GM23248 (cell line): ENCODE data around the gene BASP1. TPM values are rescaled to one million over a fixed set of nuclear protein-coding genes. Genes with fewer than 3 reads are reported as not detected.

Experiments
- DNase-seq: peaks from one replicate; pipeline ENCODE4 v3.0.0-alpha.2; 2015
- H2AFZ ChIP-seq: fragments of 200-600 bp; sonication (generic); 2 replicates; pipeline ENCODE4 v1.6.1; 2016; ENCODE audit warnings: antibody characterized with exemption
- H3F3A ChIP-seq: fragments of 200-600 bp; sonication (generic); 2 replicates; pipeline ENCODE4 v1.6.1; 2016; ENCODE audit warnings: mild to moderate bottlenecking, antibody characterized with exemption, mixed run types; ENCODE audit not compliant: insufficient read depth
- H3K27ac ChIP-seq: fragments of 200-600 bp; sonication (generic); 2 replicates; pipeline ENCODE4 v1.5.1; 2016; ENCODE audit warnings: mild to moderate bottlenecking
- H3K27me3 ChIP-seq: fragments of 200-600 bp; sonication (generic); replicated peaks from 2 replicates; pipeline ENCODE4 v1.6.1; 2016; ENCODE audit warnings: mild to moderate bottlenecking; ENCODE audit not compliant: insufficient read depth
- H3K36me3 ChIP-seq: fragments of 200-600 bp; sonication (generic); 2 replicates; pipeline ENCODE4 v1.6.1; 2016; ENCODE audit warnings: low read depth, mild to moderate bottlenecking
- H3K4me1 ChIP-seq: fragments of 200-600 bp; sonication (generic); 2 replicates; pipeline ENCODE4 v1.6.1; 2016; ENCODE audit warnings: mild to moderate bottlenecking; ENCODE audit not compliant: insufficient read depth
- H3K4me2 ChIP-seq: fragments of 200-600 bp; sonication (generic); one replicate; pipeline ENCODE4 v1.6.1; 2016; ENCODE audit warnings: mild to moderate bottlenecking; ENCODE audit not compliant: unreplicated experiment
- H3K4me3 ChIP-seq: fragments of 200-600 bp; sonication (generic); 2 replicates; pipeline ENCODE4 v1.5.1; 2016; ENCODE audit warnings: mild to moderate bottlenecking
- H3K79me2 ChIP-seq: fragments of 200-600 bp; sonication (generic); 2 replicates; pipeline ENCODE4 v1.6.1; 2016; ENCODE audit warnings: mild to moderate bottlenecking; ENCODE audit not compliant: insufficient read depth
- H3K9ac ChIP-seq: fragments of 200-600 bp; sonication (generic); 2 replicates; pipeline ENCODE4 v1.6.1; 2016; ENCODE audit warnings: mild to moderate bottlenecking
- H3K9me2 ChIP-seq: fragments of 200-600 bp; sonication (generic); 2 replicates; pipeline ENCODE4 v1.6.1; 2016; ENCODE audit warnings: mixed run types, mild to moderate bottlenecking, moderate library complexity; ENCODE audit not compliant: insufficient read depth
- H3K9me3 ChIP-seq: fragments of 200-600 bp; sonication (generic); one replicate; pipeline ENCODE4 v1.6.1; 2017; ENCODE audit warnings: low read depth
- H4K20me1 ChIP-seq: fragments of 200-600 bp; sonication (generic); 2 replicates; pipeline ENCODE4 v1.6.0; 2016; ENCODE audit not compliant: insufficient read depth
- EZH2 ChIP-seq: fragments of 200-600 bp; sonication (generic); IDR thresholded peaks from 2 replicates; pipeline ENCODE4 v1.6.1; 2018; ENCODE audit warnings: antibody characterized with exemption, mild to moderate bottlenecking; ENCODE audit not compliant: insufficient read depth, poor library complexity, severe bottlenecking
- EZH2phosphoT487 ChIP-seq: fragments of 200-600 bp; sonication (generic); IDR thresholded peaks from 2 replicates; pipeline ENCODE4 v1.6.1; 2018; ENCODE audit warnings: antibody characterized with exemption, moderate library complexity, mild to moderate bottlenecking, low read depth; ENCODE audit not compliant: insufficient read depth
- WGBS, 2 experiments: methylation state at CpG; one replicate each; pipeline ENCODE4 v1.1.6; 2015 to 2017; ENCODE audit warnings: low lambda C conversion rate in 2 of 2, low coverage in 1 of 2; ENCODE audit errors: missing lambda C conversion rate in 2 of 2; 5-methylcytosine and 5-hydroxymethylcytosine counted together
- in situ Hi-C: fragments of 300-500 bp; cut with MboI; formaldehyde crosslinking; loops from 2 replicates; pipeline ENCODE4 v1.15.0; 2020
- polyA plus RNA-seq: library from polyadenylated mRNA; unstranded; fragments of >200 nt; fragmentation: Nextera tagmentation; extraction: Ambion mirVana; gene quantifications from 2 replicates; pipeline ENCODE4 v1.2.1, GENCODE V29; 2016
- total RNA-seq: library from RNA; depleted of rRNA; stranded (reverse); fragments of >200 nt; shearing (Covaris generic); gene quantifications from 2 replicates; pipeline ENCODE4 v1.2.3, GENCODE V29; 2014

The BASP1 gene
- total and polyA plus RNA-seq, 2 experiments from 2014 or later = 58.4 to 121 TPM

DNA sequence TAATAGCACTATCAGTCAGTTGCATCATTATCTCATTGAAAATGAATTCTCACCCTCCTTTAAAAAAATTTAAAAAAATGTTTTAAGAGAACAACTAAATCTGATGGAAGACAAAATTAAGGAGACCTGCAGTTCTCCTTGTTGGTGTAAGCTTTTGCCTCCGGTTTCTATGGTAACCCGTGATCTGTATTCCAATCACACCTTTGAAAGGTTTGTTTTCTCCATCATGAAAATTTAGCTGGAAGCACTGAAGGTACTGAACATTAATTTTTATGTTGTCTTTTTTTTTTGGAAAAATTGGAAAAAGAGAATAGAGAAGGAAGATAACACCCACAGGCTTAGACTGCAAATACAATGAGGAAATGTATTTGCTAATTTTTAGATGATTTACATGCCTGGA lies 2.5 kb upstream of the BASP1 start:
- no peak for DNase-seq
- in situ Hi-C loops = loop anchor here (10.0 to 25.0 kb wide), 3 partner anchors 897 to 1070 kb away; no protein-coding TSS in a partner anchor
- Histone ChIP-seq H3K36me3 (no peaks in the 10 kb centered on the region), H4K20me1 (no peaks in the 10 kb centered on the region), H3F3A (peaks cover 8% of the 10 kb centered on the region), H2AFZ (no peak overlapping the region), H3K4me1 (peaks cover 8% of the 10 kb centered on the region; the same call in 1 of the 2 replicates), H3K9me3 (no peaks in the 10 kb centered on the region), H3K4me3 (no peak overlapping the region), H3K4me2 (no peak overlapping the region), H3K27ac (no peak overlapping the region), H3K79me2 (peaks cover 22% of the 10 kb centered on the region), H3K9ac (no peak overlapping the region), H3K9me2 (no peaks in the 10 kb centered on the region), H3K27me3 (no peaks in the 10 kb centered on the region)
- 86 to 87% methylated on average over 2 of the region's 2 CpGs for WGBS, 2 experiments
- no peak for TF ChIP-seq EZH2phosphoT487
- TF ChIP-seq EZH2 = no peak

GRCh38 chr5:17215361-17215760 lies 2.1 kb upstream of the BASP1 start:
- TF ChIP-seq EZH2phosphoT487 = no peak
- no peak for TF ChIP-seq EZH2
- Histone ChIP-seq H3K79me2 (peaks cover 26% of the 10 kb centered on the region), H3F3A (peaks cover 11% of the 10 kb centered on the region), H4K20me1 (no peaks in the 10 kb centered on the region), H3K9me3 (no peaks in the 10 kb centered on the region), H3K27ac (no peak overlapping the region), H3K4me1 (peaks cover 13% of the 10 kb centered on the region), H3K9me2 (no peaks in the 10 kb centered on the region), H3K36me3 (no peaks in the 10 kb centered on the region), H3K4me2 (no peak overlapping the region), H3K27me3 (no peaks in the 10 kb centered on the region), H3K9ac (no peak overlapping the region), H3K4me3 (no peak overlapping the region), H2AFZ (no peak overlapping the region)
- no peak for DNase-seq
- 71% methylated on average over 2 of the region's 2 CpGs for WGBS, 2 experiments
- in situ Hi-C loops = loop anchor here (10.0 to 25.0 kb wide), 3 partner anchors 897 to 1069 kb away; no protein-coding TSS in a partner anchor

GRCh38 chr5:17216176-17216973 lies 1.1 kb upstream of the BASP1 start:
- Histone ChIP-seq H3K4me2 (peak overlapping the region; percentile 73), H4K20me1 (no peaks in the 10 kb centered on the region), H3K79me2 (peaks cover 37% of the 10 kb centered on the region), H3K27me3 (no peaks in the 10 kb centered on the region), H3K27ac (no peak overlapping the region), H3K9me3 (no peaks in the 10 kb centered on the region), H3K4me1 (peaks cover 23% of the 10 kb centered on the region), H3K9ac (no peak overlapping the region), H3K9me2 (no peaks in the 10 kb centered on the region), H3K4me3 (peak overlapping the region; percentile 73), H2AFZ (peak overlapping the region; percentile 70), H3K36me3 (0 out of 2 replicates have a peak, but pooled peaks cover 4% of the 10 kb centered on the region), H3F3A (peaks cover 11% of the 10 kb centered on the region)
- WGBS, 2 experiments = 3% methylated on average over 56 to 57 of the region's 59 CpGs
- TF ChIP-seq EZH2 (no peak), EZH2phosphoT487 (no peak)
- DNase-seq = peak; percentile 90
- in situ Hi-C loops = loop anchor here (10.0 to 25.0 kb wide), 3 partner anchors 896 to 1068 kb away; no protein-coding TSS in a partner anchor

- H3K9ac ChIP-seq = no peak overlapping the region
- in situ Hi-C loops = loop anchor here (10.0 to 25.0 kb wide), 3 partner anchors 895 to 1068 kb away; no protein-coding TSS in a partner anchor
- DNase-seq = peak; percentile 55
Observed at GRCh38 chr5:17216974-17217492, 398 bp upstream of the BASP1 start.

More at GRCh38 chr5:17216974-17217492, 398 bp upstream of the BASP1 start:
- H3K4me3 ChIP-seq = peak overlapping the region; percentile 97
- WGBS, 2 experiments = 0 to 1% methylated on average over 7 to 22 of the region's 22 CpGs
- H3K4me2 ChIP-seq = peak overlapping the region; percentile 73
- H3F3A ChIP-seq = peaks cover 11% of the 10 kb centered on the region
- H3K79me2 ChIP-seq = peaks cover 43% of the 10 kb centered on the region
- H4K20me1 ChIP-seq = no peaks in the 10 kb centered on the region
- H3K27me3 ChIP-seq = no peaks in the 10 kb centered on the region
- TF ChIP-seq EZH2phosphoT487 (no peak), EZH2 (no peak)
- H3K9me2 ChIP-seq = no peaks in the 10 kb centered on the region
- H3K9me3 ChIP-seq = no peaks in the 10 kb centered on the region
- H3K4me1 ChIP-seq = peaks cover 30% of the 10 kb centered on the region
- peak overlapping the region; percentile 70 for H2AFZ ChIP-seq
- no peak overlapping the region for H3K27ac ChIP-seq
- 0 out of 2 replicates have a peak, but pooled peaks cover 4% of the 10 kb centered on the region for H3K36me3 ChIP-seq
